Ovary (tissue), 3 donors: ENCODE data around the gene ERF.

Experiments
- CTCF ChIP-seq, 3 donors: fragments of 450-650 bp in 2 of 3; fragments of 200-600 bp in 1 of 3; IDR thresholded peaks; one replicate each; pipeline versions ENCODE4 v1.5.1 to v1.8.0; 2016 to 2022; ENCODE audit warnings: antibody characterized with exemption in 3 of 3, mild to moderate bottlenecking in 1 of 3
- POLR2A ChIP-seq: fragments of 450-650 bp; IDR thresholded peaks from one replicate; pipeline ENCODE4 v1.6.1; 2017; ENCODE audit warnings: antibody characterized with exemption, mild to moderate bottlenecking, moderate library complexity
- donor health status: DM: no; HTN: no; CAD: no.

DNA sequence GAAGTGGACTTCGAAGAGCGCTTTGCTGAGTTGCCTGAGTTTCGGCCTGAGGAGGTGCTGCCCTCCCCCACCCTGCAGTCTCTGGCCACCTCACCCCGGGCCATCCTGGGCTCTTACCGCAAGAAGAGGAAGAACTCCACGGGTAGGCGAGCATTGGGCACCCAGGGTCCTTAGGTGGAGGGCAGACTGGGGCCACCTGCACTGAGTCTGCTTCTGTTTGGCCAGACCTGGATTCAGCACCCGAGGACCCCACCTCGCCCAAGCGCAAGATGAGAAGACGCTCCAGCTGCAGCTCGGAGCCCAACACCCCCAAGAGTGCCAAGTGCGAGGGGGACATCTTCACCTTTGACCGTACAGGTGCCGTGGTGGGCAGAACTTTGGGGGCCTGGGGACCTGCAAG is 39.0 kb upstream of the ERF start:
- no peak for TF ChIP-seq CTCF (IDR thresholded peaks at IDR 0.05)
- TF ChIP-seq POLR2A = no peak
